ENCODE data around the gene CLTA. TPM values are rescaled to one million over a fixed set of nuclear protein-coding genes. Genes with fewer than 3 reads are reported as not detected.
"Not testable (repeated sequence)": the region's sequence is repeated elsewhere in the genome, so short reads cannot be mapped to it uniquely, and the experiment has no call there.

The CLTA gene
- polyA plus RNA-seq, 1 of the 3 experiments (the other 2 are of a cell fraction), result 260 TPM

GRCh38 chr9:36174731-36175130 is 16.0 kb upstream of the CLTA start:
- DNase-seq, result no peak
- POLR2A ChIA-PET, result interaction anchor here (1.0 kb wide), 1 partner anchor 16 kb away, joined by 3 read pairs; the partner anchor contains the start of gene CLTA
- H3K79me2 ChIP-seq (ENCODE audit: insufficient read depth), result no peaks in the 10 kb centered on the region
- no peak overlapping the region for H3K9ac ChIP-seq
- H3K9me3 ChIP-seq, result no peaks in the 10 kb centered on the region
- no peaks in the 10 kb centered on the region for H3K36me3 ChIP-seq (replicated peaks in 1 of 2; ENCODE audit: control insufficient read depth in 1 of 2, insufficient read depth in 2 of 2, low read length in 1 of 2)
- no peak overlapping the region for H3K4me3 ChIP-seq (ENCODE audit: low read depth in 2 of 2, low read length in 1 of 2)
- no peak overlapping the region for H3K27ac ChIP-seq (ENCODE audit: low read depth in 2 of 2, low read length in 1 of 2)
- CTCF ChIA-PET, result interaction anchor here (0.6 to 1.7 kb wide), 2 partner anchors 34 to 1575 kb away, joined by 3 to 4 read pairs; no protein-coding TSS in a partner anchor
- no peaks in the 10 kb centered on the region for H3F3A ChIP-seq (replicated peaks; ENCODE audit: insufficient read depth)
- H3K9me2 ChIP-seq, result no peaks in the 10 kb centered on the region
- no peaks in the 10 kb centered on the region for H3K4me1 ChIP-seq (ENCODE audit: control insufficient read depth in 1 of 2, insufficient read depth in 2 of 2, low read depth in 1 of 2, low read length in 1 of 2)
- 67% methylated on average over 3 of the region's 3 CpGs for WGBS (ENCODE audit: low lambda C conversion rate)
- no peaks in the 10 kb centered on the region for H3K27me3 ChIP-seq (ENCODE audit: insufficient read depth)
- no peak overlapping the region for H3K4me2 ChIP-seq
- H2AFZ ChIP-seq (ENCODE audit: low read depth), result no peak overlapping the region
- TF ChIP-seq RFX5 (IDR thresholded peaks at IDR 0.05; ENCODE audit: low read length), result no peak
- TF ChIP-seq USF1 (IDR thresholded peaks at IDR 0.05; ENCODE audit: borderline replicate concordance, low read depth), result no peak
- TF ChIP-seq NFIC (IDR thresholded peaks at IDR 0.05; ENCODE audit: borderline replicate concordance), result no peak
- no peak for TF ChIP-seq PBX3 (IDR thresholded peaks at IDR 0.05)
- TF ChIP-seq REST (IDR thresholded peaks at IDR 0.05; ENCODE audit: low read depth, low read length), result no peak
- no peak for TF ChIP-seq SIN3A (IDR thresholded peaks at IDR 0.05; ENCODE audit: borderline replicate concordance, low read depth, low read length)
- TF ChIP-seq FOXM1 (IDR thresholded peaks at IDR 0.05; ENCODE audit: low read depth), result no peak
- no peak for TF ChIP-seq TEAD4 (IDR thresholded peaks at IDR 0.05; ENCODE audit: borderline replicate concordance, insufficient read depth)
- no peak for TF ChIP-seq IRF3 (IDR thresholded peaks at IDR 0.05; ENCODE audit: low read depth, low read length)
- no peak for TF ChIP-seq ELF1 (IDR thresholded peaks at IDR 0.05)
- no peak for TF ChIP-seq TCF12 (IDR thresholded peaks at IDR 0.05)
- no peak for TF ChIP-seq ZBTB33 (IDR thresholded peaks at IDR 0.05; ENCODE audit: borderline replicate concordance, low read depth)
- no peak for TF ChIP-seq YY1 (IDR thresholded peaks at IDR 0.05; ENCODE audit: low read depth)
- no peak for TF ChIP-seq RAD21 (IDR thresholded peaks at IDR 0.05; ENCODE audit: low read length)
- no peaks in the 10 kb centered on the region for H4K20me1 ChIP-seq (ENCODE audit: insufficient read depth)

- H3K9ac ChIP-seq; H3K9me2 ChIP-seq; H3K27ac ChIP-seq (ENCODE audit: low read depth in 2 of 2, low read length in 1 of 2); H3K9me3 ChIP-seq; H3K36me3 ChIP-seq (replicated peaks in 1 of 2; ENCODE audit: control insufficient read depth in 1 of 2, insufficient read depth in 2 of 2, low read length in 1 of 2); POLR2A ChIA-PET; H3K4me3 ChIP-seq (ENCODE audit: low read depth in 2 of 2, low read length in 1 of 2); H3K79me2 ChIP-seq (ENCODE audit: insufficient read depth); H3K4me1 ChIP-seq (ENCODE audit: control insufficient read depth in 1 of 2, insufficient read depth in 2 of 2, low read depth in 1 of 2, low read length in 1 of 2); DNase-seq; H3K4me2 ChIP-seq; H4K20me1 ChIP-seq (ENCODE audit: insufficient read depth); CTCF ChIA-PET; H3K27me3 ChIP-seq (ENCODE audit: insufficient read depth); H2AFZ ChIP-seq (ENCODE audit: low read depth); H3F3A ChIP-seq (replicated peaks; ENCODE audit: insufficient read depth): not testable (repeated sequence)
- 90% methylated on average over 3 of the region's 3 CpGs for WGBS (ENCODE audit: low lambda C conversion rate)
These were observed 15.5 kb upstream of the CLTA start for GRCh38 chr9:36175209-36175608.

- H3F3A ChIP-seq (replicated peaks; ENCODE audit: insufficient read depth); H3K4me3 ChIP-seq (ENCODE audit: low read depth in 2 of 2, low read length in 1 of 2); H3K4me2 ChIP-seq; H3K9me3 ChIP-seq; POLR2A ChIA-PET; H3K27ac ChIP-seq (ENCODE audit: low read depth in 2 of 2, low read length in 1 of 2); H3K9ac ChIP-seq; H3K79me2 ChIP-seq (ENCODE audit: insufficient read depth); DNase-seq; H4K20me1 ChIP-seq (ENCODE audit: insufficient read depth); H3K36me3 ChIP-seq (replicated peaks in 1 of 2; ENCODE audit: control insufficient read depth in 1 of 2, insufficient read depth in 2 of 2, low read length in 1 of 2); H3K9me2 ChIP-seq; H3K27me3 ChIP-seq (ENCODE audit: insufficient read depth); H3K4me1 ChIP-seq (ENCODE audit: control insufficient read depth in 1 of 2, insufficient read depth in 2 of 2, low read depth in 1 of 2, low read length in 1 of 2); H2AFZ ChIP-seq (ENCODE audit: low read depth): not testable (repeated sequence)
- 87% methylated on average over 10 of the region's 10 CpGs for WGBS (ENCODE audit: low lambda C conversion rate)
- CTCF ChIA-PET, result interaction anchor here (3.4 kb wide), 1 partner anchor 10 kb away, joined by 14 read pairs; no protein-coding TSS in a partner anchor
These were observed 14.2 kb upstream of the CLTA start for GRCh38 chr9:36176496-36176895.

All from SK-N-SH (cell line).